KMS-11 (cell line): ENCODE measurements around the gene MT2A.

Experiments used
- H2AFZ ChIP-seq: fragments of 200-600 bp; sonication (generic); 2 replicates; pipeline ENCODE4 v1.6.1; 2016; ENCODE audit warnings: antibody characterized with exemption, mixed run types, low read depth
- H3K27ac ChIP-seq: fragments of 200-600 bp; sonication (generic); 2 replicates; pipeline ENCODE4 v1.6.1; 2016; ENCODE audit warnings: mild to moderate bottlenecking, mixed run types
- H3K27me3 ChIP-seq: fragments of 200-600 bp; sonication (generic); 2 replicates; pipeline ENCODE4 v1.6.1; 2017; ENCODE audit warnings: mild to moderate bottlenecking, low read depth, mixed run types, moderate library complexity; ENCODE audit not compliant: insufficient read depth
- H3K36me3 ChIP-seq: fragments of 200-600 bp; sonication (generic); 2 replicates; pipeline ENCODE4 v1.6.1; 2017; ENCODE audit warnings: mild to moderate bottlenecking, mixed run types; ENCODE audit not compliant: insufficient read depth
- H3K4me1 ChIP-seq: fragments of 200-600 bp; sonication (generic); 2 replicates; pipeline ENCODE4 v1.6.1; 2016; ENCODE audit warnings: mild to moderate bottlenecking, low read depth, mixed run types; ENCODE audit not compliant: poor library complexity, severe bottlenecking
- H3K4me2 ChIP-seq: fragments of 200-600 bp; sonication (generic); 2 replicates; pipeline ENCODE4 v1.7.0; 2016; ENCODE audit warnings: mild to moderate bottlenecking, mixed run types
- H3K4me3 ChIP-seq: fragments of 200-600 bp; sonication (generic); IDR thresholded peaks from 2 replicates; pipeline ENCODE4 v1.6.1; 2017; ENCODE audit warnings: low read depth, low read length, mixed read lengths; ENCODE audit not compliant: insufficient read depth
- H3K79me2 ChIP-seq: fragments of 200-600 bp; sonication (generic); 2 replicates; pipeline ENCODE4 v1.6.1; 2016; ENCODE audit warnings: low read depth, mixed run types; ENCODE audit not compliant: insufficient read depth
- H3K9ac ChIP-seq: fragments of 200-600 bp; sonication (generic); 2 replicates; pipeline ENCODE4 v1.6.1; 2016; ENCODE audit warnings: mild to moderate bottlenecking, mixed run types
- H4K20me1 ChIP-seq: fragments of 200-600 bp; sonication (generic); 2 replicates; pipeline ENCODE4 v1.6.1; 2016; ENCODE audit warnings: mild to moderate bottlenecking, mixed run types; ENCODE audit not compliant: insufficient read depth
- TF ChIP-seq, protein P1 (sequence below): fragments of 200-600 bp; sonication (generic); conservative IDR thresholded peaks from 2 replicates; pipeline ENCODE4 v1.6.1; 2017; ENCODE audit warnings: low read depth, mild to moderate bottlenecking, antibody characterized with exemption, low read length, moderate library complexity, mixed read lengths

Gene MT2A

GRCh38 chr16:56601325-56601724 lies 7.1 kb upstream of the MT2A start:
- Histone ChIP-seq H3K27me3 (no peaks in the 10 kb centered on the region), H4K20me1 (no peaks in the 10 kb centered on the region), H3K27ac (no peak overlapping the region), H3K36me3 (no peaks in the 10 kb centered on the region), H3K79me2 (no peaks in the 10 kb centered on the region), H3K4me2 (no peak overlapping the region), H3K4me1 (peaks cover 3% of the 10 kb centered on the region), H3K9ac (no peak overlapping the region), H2AFZ (no peak overlapping the region), H3K4me3 (no peak overlapping the region)
- TF ChIP-seq, protein P1, sequence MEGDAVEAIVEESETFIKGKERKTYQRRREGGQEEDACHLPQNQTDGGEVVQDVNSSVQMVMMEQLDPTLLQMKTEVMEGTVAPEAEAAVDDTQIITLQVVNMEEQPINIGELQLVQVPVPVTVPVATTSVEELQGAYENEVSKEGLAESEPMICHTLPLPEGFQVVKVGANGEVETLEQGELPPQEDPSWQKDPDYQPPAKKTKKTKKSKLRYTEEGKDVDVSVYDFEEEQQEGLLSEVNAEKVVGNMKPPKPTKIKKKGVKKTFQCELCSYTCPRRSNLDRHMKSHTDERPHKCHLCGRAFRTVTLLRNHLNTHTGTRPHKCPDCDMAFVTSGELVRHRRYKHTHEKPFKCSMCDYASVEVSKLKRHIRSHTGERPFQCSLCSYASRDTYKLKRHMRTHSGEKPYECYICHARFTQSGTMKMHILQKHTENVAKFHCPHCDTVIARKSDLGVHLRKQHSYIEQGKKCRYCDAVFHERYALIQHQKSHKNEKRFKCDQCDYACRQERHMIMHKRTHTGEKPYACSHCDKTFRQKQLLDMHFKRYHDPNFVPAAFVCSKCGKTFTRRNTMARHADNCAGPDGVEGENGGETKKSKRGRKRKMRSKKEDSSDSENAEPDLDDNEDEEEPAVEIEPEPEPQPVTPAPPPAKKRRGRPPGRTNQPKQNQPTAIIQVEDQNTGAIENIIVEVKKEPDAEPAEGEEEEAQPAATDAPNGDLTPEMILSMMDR, result no peak

- Histone ChIP-seq H3K4me3 (no peak overlapping the region), H2AFZ (no peak overlapping the region)
- TF ChIP-seq, protein P1, result no peak
Observed at GRCh38 chr16:56603589-56603988, 4.8 kb upstream of the MT2A start.

DNA sequence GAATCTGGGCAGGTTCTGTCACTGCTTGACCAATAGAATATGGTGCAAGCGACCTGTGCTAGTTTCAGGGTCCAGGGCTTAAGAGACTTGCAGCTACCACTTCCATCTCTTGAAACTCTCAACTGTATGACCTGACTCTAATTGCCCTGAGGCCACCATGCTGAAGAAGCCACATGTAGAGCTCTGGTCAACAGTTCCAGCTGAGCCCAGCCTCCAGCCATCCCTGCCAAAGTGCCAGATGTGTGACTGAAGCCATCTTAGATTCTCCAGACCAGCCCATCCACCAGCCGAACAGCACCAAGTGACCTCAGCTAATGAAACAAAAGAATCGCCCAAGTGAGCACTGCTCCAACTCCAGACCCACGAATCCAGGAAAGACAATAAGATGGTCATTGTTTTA lies 3.4 kb upstream of the MT2A start:
- H2AFZ ChIP-seq, result no peak overlapping the region
- no peaks in the 10 kb centered on the region for H3K79me2 ChIP-seq
- H3K4me2 ChIP-seq, result no peak overlapping the region
- peaks cover 4% of the 10 kb centered on the region; the same call in 1 of the 2 replicates for H3K27me3 ChIP-seq
- TF ChIP-seq, protein P1, result no peak
- H3K36me3 ChIP-seq, result no peaks in the 10 kb centered on the region
- no peak overlapping the region for H3K4me3 ChIP-seq
- peaks cover 17% of the 10 kb centered on the region for H3K4me1 ChIP-seq
- no peak overlapping the region for H3K27ac ChIP-seq
- H3K9ac ChIP-seq, result no peak overlapping the region
- no peaks in the 10 kb centered on the region for H4K20me1 ChIP-seq

More at GRCh38 chr16:56603589-56603988, 4.8 kb upstream of the MT2A start:
- Histone ChIP-seq H3K9ac (no peak overlapping the region), H3K79me2 (no peaks in the 10 kb centered on the region), H3K4me2 (no peak overlapping the region), H3K27me3 (peaks cover under 1% of the 10 kb centered on the region; the same call in 1 of the 2 replicates), H3K4me1 (peaks cover 3% of the 10 kb centered on the region), H3K27ac (no peak overlapping the region), H3K36me3 (no peaks in the 10 kb centered on the region), H4K20me1 (no peaks in the 10 kb centered on the region)

- Histone ChIP-seq H3K27ac (no peak overlapping the region), H3K27me3 (peaks cover 6% of the 10 kb centered on the region; the same call in 1 of the 2 replicates), H3K79me2 (no peaks in the 10 kb centered on the region), H3K4me1 (peaks cover 16% of the 10 kb centered on the region), H4K20me1 (no peaks in the 10 kb centered on the region), H2AFZ (no peak overlapping the region), H3K36me3 (no peaks in the 10 kb centered on the region), H3K9ac (no peak overlapping the region), H3K4me3 (no peak overlapping the region), H3K4me2 (no peak overlapping the region)
- TF ChIP-seq, protein P1, result no peak
Observed at GRCh38 chr16:56605475-56605874, 2.9 kb upstream of the MT2A start.
